ENCODE data around the gene MECP2.
A peak's percentile ranks its signal among the peaks of the same experiment; 100 is the strongest.

MECP2 gene

DNA sequence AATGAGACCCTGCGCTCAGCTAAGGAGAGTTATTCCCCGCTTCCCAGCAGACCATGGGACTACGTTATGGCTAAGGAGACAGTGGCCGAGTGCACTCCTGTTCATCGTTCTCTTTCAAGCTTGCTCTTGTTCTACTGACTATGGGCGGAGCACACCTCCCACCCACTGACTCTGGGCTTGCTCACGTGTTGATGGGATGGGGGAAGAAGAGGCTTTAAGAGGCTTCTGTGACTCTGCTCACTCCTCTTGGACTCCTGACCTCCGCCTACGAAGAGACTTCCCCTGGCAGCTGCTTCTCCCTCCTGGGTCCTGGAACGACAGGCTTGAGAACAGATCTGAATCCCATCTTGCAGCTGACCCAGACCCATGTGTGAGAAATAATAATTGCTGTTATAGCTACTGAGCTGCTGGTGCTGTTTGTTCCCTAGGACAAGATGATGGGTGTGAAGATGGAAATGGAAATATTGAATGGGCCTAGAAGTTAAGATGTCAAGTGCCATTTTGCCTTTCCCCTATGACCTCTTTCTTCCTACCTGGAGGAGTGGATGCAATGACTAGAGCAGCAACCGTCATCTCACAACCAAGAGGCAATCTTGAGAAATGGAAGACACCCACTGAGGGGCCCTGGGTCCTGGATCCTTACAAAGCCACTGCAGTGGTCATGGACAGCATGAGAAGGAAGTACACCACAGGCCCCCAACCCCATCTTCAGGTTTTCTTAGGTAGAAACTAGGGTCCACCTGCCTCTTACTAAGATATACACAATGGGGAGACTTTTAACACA is 39.1 kb downstream of the MECP2 start:
- TF ChIP-seq, protein P1, sequence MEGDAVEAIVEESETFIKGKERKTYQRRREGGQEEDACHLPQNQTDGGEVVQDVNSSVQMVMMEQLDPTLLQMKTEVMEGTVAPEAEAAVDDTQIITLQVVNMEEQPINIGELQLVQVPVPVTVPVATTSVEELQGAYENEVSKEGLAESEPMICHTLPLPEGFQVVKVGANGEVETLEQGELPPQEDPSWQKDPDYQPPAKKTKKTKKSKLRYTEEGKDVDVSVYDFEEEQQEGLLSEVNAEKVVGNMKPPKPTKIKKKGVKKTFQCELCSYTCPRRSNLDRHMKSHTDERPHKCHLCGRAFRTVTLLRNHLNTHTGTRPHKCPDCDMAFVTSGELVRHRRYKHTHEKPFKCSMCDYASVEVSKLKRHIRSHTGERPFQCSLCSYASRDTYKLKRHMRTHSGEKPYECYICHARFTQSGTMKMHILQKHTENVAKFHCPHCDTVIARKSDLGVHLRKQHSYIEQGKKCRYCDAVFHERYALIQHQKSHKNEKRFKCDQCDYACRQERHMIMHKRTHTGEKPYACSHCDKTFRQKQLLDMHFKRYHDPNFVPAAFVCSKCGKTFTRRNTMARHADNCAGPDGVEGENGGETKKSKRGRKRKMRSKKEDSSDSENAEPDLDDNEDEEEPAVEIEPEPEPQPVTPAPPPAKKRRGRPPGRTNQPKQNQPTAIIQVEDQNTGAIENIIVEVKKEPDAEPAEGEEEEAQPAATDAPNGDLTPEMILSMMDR (IDR thresholded peaks at IDR 0.05; ENCODE audit: low read depth, low read length), result no peak
- DNase-seq (ENCODE audit: low read depth in 2 of 2), result no peak

DNA sequence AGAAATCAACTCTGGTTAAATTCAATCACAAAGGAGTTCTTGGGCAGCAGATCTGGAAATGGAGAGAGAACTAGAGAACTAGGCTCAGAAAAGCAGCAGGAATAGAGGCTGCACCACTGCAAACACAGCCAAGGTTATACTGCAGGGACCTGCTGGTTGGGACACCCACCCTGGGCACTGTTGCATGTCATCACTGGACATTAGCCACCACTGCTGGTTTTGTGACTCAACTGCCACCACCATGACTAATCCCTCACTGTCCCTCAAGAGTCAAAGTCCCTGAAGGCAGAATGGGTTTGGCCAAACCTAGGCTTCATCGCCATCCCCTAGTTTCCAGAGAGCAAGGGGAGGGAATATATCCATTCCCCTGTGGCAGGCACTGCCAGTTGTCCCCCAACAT is 39.7 kb downstream of the MECP2 start:
- DNase-seq (ENCODE audit: low read depth in 2 of 2), result no peak
- H3K4me3 ChIP-seq (replicated peaks in 1 of 2; ENCODE audit: low read depth in 2 of 2, low read length in 2 of 2), result no peak overlapping the region
- TF ChIP-seq, protein P1 (IDR thresholded peaks at IDR 0.05; ENCODE audit: low read depth, low read length), result no peak

More for the DNA sequence above, 39.1 kb downstream of the MECP2 start:
- no peak overlapping the region for H3K4me3 ChIP-seq (replicated peaks in 1 of 2; ENCODE audit: low read depth in 2 of 2, low read length in 2 of 2)

DNA sequence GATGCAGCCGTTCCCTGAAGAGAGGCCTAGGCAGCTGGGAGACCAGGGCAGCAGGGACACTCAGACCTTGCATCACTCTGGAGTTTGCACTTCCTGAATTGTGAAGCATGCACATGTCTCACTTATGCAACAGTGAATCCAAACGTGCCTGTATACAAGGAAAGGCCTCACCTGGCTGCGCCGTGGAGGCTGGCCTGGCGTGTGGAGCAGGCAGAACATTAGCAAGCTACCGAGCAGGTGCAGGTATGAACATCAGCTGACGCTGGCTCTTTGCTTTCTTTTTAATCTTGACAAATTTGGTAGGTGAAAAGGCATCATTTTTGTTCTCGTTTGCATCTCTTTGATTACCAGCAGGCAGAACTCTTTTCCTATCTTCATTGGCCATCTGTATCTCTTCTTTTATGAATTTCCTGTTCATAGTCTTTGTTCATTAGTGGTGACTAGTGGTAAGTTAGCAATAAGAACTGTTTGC is 40.7 kb downstream of the MECP2 start:
- TF ChIP-seq, protein P1 (IDR thresholded peaks at IDR 0.05; ENCODE audit: low read depth, low read length), result no peak

DNA sequence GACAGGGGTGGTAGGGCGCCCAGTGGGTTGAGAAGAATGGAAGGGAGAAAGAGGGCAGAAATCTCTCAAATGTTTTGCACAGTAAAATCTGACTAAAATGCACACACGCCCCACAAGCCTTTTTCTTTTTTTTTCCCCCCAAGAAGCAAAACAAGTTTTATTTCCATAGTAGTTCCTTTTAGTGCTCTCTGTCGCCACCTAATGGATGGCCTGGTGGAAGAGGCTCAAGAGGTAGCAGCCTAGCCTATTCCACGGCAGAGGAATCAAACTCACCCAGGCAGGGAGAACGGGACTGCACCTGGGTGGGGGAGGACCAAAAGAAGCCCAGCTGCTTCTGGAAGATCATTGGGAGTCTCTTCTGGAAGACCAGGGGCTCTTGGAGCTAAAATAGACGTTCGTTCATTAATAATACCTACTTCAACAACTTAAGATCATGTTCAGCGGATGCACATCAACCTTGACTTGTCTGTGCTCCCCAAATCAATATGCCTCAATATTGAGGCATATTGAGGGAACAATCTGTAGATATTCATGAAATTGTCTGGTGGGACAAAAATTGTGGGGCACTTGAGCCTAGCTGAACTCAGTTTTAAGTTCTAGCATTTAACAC is 46.2 kb downstream of the MECP2 start:
- no peak overlapping the region for H3K4me3 ChIP-seq (replicated peaks in 1 of 2; ENCODE audit: low read depth in 2 of 2, low read length in 2 of 2)
- TF ChIP-seq, protein P1 (IDR thresholded peaks at IDR 0.05; ENCODE audit: low read depth, low read length), result peak; percentile 74
- DNase-seq (ENCODE audit: low read depth in 2 of 2), result peak; percentile 71 to 77

More for the DNA sequence above, 40.7 kb downstream of the MECP2 start:
- DNase-seq (ENCODE audit: low read depth in 2 of 2), result peak in 1 of 2 donors; percentile 34
- H3K4me3 ChIP-seq (replicated peaks in 1 of 2; ENCODE audit: low read depth in 2 of 2, low read length in 2 of 2), result no peak overlapping the region

DNA sequence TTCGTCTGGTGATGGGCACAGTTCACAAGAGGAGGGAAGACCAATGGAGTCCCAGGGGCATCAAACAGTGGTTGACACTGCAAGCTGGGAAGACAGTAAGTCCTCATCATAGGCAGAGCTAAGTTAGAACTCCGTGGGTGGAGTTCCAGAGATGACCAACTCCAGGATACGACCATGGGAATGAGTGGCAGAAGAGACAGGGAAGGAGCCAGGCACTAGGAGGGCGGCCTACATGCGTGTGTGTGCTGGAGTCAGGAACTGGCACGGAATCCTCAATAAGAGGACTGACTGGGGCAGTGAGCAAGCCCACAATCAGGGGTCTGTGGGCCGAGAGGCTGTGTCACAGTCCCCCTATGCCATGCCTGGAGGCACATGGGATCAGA is 47.4 kb downstream of the MECP2 start:
- no peak overlapping the region for H3K4me3 ChIP-seq (replicated peaks in 1 of 2; ENCODE audit: low read depth in 2 of 2, low read length in 2 of 2)
- TF ChIP-seq, protein P1 (IDR thresholded peaks at IDR 0.05; ENCODE audit: low read depth, low read length), result no peak
- DNase-seq (ENCODE audit: low read depth in 2 of 2), result no peak

DNA sequence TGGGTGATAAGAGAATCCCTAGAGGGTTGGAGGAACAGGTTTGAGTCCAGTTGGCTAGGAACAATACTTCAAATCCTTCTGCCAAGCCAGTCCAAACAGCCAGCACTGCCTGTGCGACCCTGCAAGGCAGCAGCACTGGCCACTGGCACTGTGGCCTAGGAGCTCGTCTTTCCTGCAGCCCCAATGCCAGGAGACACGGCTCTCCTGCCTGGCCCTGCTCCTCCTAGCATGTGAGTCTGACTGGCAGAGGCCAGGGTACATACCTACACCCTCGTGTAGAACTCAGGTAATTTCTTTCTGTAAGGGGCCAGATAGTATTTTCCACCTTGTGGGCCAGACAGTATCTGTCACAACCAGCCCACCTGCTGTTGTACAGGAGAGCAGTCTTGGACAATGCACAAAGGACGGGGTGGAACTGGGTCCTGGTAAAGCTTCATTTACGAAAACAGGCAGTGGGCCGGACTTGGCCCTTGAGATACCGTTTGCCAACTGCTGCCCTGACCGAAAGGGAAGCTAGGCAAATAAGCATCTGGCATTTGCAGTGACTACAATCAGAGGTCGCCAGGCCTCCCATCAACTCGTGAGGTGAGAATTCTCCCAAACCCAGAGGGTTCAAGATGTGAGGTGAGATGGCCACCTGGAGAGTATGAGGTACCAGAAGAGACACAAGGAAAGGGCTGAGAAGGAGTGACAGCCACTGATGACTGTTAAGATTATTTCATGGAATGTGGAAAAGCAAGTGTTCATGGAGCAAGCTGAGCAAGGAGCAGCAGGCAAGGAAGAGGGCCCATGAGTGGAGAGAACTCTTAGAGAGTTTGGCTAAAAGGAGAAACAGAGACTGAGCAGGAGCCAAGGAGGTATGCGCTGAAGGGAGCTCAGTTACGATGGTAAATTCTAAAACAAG is 48.1 kb downstream of the MECP2 start:
- TF ChIP-seq, protein P1 (IDR thresholded peaks at IDR 0.05; ENCODE audit: low read depth, low read length), result no peak
- H3K4me3 ChIP-seq (replicated peaks in 1 of 2; ENCODE audit: low read depth in 2 of 2, low read length in 2 of 2), result no peak overlapping the region
- peak in 1 of 2 donors; percentile 11 for DNase-seq (ENCODE audit: low read depth in 2 of 2)
